Activated T-helper 17 cell treated with anti-CD3 and anti-CD28 coated beads, Interleukin-2, amount 50 U/mL, for 72 hours (primary cell): ENCODE data around the gene METTL26. TPM values are rescaled to one million over a fixed set of nuclear protein-coding genes. Genes with fewer than 3 reads are reported as not detected.

Experiments used
- ATAC-seq: fragments of 150-1000 bp; cut with Tn5 transposase; replicated peaks from 2 replicates; pipeline ENCODE4 v1.10.0; 2021; ENCODE audit warnings: mild to moderate bottlenecking, moderate library complexity
- H3K27ac Mint-ChIP-seq: one replicate; pipeline ENCODE4 v1.8.0; 2022; ENCODE audit warnings: mixed read lengths
- H3K27me3 Mint-ChIP-seq: one replicate; pipeline ENCODE4 v1.8.0; 2022; ENCODE audit warnings: mixed read lengths
- H3K36me3 Mint-ChIP-seq: one replicate; pipeline ENCODE4 v1.8.0; 2022; ENCODE audit warnings: low read depth, mild to moderate bottlenecking, mixed read lengths
- H3K4me1 Mint-ChIP-seq: one replicate; pipeline ENCODE4 v1.8.0; 2022; ENCODE audit warnings: mixed read lengths
- H3K4me3 Mint-ChIP-seq: one replicate; pipeline ENCODE4 v1.8.0; 2022; ENCODE audit warnings: mild to moderate bottlenecking, mixed read lengths
- H3K9me3 Mint-ChIP-seq: one replicate; pipeline ENCODE4 v1.8.0; 2022; ENCODE audit warnings: mixed read lengths
- total RNA-seq, 2 donors: library from RNA; stranded (reverse); gene quantifications; one replicate each; pipeline ENCODE4 v1.2.3, GENCODE V29; 2022

The METTL26 gene
- total RNA-seq, 2 donors from 2014 or later, result 87.4 to 115 TPM

DNA sequence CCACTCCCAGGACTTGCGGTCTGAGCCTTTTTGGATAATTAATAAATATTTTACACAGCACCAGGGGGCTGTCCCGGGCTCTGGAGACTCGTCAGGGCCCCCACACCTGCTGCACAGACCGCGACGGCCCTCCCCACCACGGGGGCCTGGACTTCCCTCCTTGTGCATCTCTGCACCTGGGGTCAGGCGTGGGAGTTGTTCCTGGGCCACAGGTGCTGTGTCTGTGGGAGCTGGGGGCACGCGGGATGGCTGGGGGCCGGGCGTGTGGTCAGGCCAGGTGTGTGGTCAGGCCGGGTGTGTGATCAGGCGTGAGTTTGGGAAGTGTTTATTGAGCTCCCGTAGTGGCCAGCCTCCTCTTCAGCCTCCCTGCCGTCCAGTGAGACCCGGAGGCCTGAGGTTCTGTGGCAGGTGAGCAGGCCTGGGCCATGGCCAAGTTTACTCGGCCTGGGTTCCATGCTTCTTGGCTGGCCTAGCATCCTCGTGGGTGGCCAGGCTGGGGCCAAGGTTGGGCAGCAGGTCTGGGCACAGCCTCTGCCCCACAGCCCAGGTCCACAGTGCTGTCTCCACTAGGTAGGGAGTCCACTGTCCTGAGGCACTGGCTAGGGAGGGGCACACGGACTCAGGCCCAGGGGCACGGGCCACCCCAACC lies 42.2 kb upstream of the METTL26 start:
- H3K4me1 Mint-ChIP-seq, result peaks cover 4% of the 10 kb centered on the region
- H3K27me3 Mint-ChIP-seq, result no peaks in the 10 kb centered on the region
- H3K4me3 Mint-ChIP-seq, result peak overlapping the region; percentile 73
- no peaks in the 10 kb centered on the region for H3K9me3 Mint-ChIP-seq
- peaks cover 32% of the 10 kb centered on the region for H3K36me3 Mint-ChIP-seq
- no peak overlapping the region for H3K27ac Mint-ChIP-seq
- no peak for ATAC-seq

GRCh38 chr16:677316-678190 lies 41.4 kb upstream of the METTL26 start:
- ATAC-seq, result no peak
- Mint-ChIP-seq H3K36me3 (peaks cover 32% of the 10 kb centered on the region), H3K4me1 (peaks cover 3% of the 10 kb centered on the region)

GRCh38 chr16:676913-677312 lies 40.8 kb upstream of the METTL26 start:
- Mint-ChIP-seq H3K27ac (no peak overlapping the region), H3K36me3 (peaks cover 26% of the 10 kb centered on the region), H3K4me1 (no peaks in the 10 kb centered on the region), H3K27me3 (no peaks in the 10 kb centered on the region), H3K4me3 (no peak overlapping the region), H3K9me3 (no peaks in the 10 kb centered on the region)
- ATAC-seq, result no peak

More at GRCh38 chr16:677316-678190, 41.4 kb upstream of the METTL26 start:
- Mint-ChIP-seq H3K27me3 (no peaks in the 10 kb centered on the region), H3K27ac (no peak overlapping the region), H3K9me3 (no peaks in the 10 kb centered on the region), H3K4me3 (no peak overlapping the region)

GRCh38 chr16:676565-676902 lies 40.4 kb upstream of the METTL26 start:
- Mint-ChIP-seq H3K36me3 (peaks cover 22% of the 10 kb centered on the region), H3K4me1 (no peaks in the 10 kb centered on the region), H3K27me3 (no peaks in the 10 kb centered on the region), H3K4me3 (no peak overlapping the region), H3K9me3 (no peaks in the 10 kb centered on the region), H3K27ac (no peak overlapping the region)
- ATAC-seq, result no peak

GRCh38 chr16:675884-676564 lies 39.9 kb upstream of the METTL26 start:
- no peak overlapping the region for H3K27ac Mint-ChIP-seq

DNA sequence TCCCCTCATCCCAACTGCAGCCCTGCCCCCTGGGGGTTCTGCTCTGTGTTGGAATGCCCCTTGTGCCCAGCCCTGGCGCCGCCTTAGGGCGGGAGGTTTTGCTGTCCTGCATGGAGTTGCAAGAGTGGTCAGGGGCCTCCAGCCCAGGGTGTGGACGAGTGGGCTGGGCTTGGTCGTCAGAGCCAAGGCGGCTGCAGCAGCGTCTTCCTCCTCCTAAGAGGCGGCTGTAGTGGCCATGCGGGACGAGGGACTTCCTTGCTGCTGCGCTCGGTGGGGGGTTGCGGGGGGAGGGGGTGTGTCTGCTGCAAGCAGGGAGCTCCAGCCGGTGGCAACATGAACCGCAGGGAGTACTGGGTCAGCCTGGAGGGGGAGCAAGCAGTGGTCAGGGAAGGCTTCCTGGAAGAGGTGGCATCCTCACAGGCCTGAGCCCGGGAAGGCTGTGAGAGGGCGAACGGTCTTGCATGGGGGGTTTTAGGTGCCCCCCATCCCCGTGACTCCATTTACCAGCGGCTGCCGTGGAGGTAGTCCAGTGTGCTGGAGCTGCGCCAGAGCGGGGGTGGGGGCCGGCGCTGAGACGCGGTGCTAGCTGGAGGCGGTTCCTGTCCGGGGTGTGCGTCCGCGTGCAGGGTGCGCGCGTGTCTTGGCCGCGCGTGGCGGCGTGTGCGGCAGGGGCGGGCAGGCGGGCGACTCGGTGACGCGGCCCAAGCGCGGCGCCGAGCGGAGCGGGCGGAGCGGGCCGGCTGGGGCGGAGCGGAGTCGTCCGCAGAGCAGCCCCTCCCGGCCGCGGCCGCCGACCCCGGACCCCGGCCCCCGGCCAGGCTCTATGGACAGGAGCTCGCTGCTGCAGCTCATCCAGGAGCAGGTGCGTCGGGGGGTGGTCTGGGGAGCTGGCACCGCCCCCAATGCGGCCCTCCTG lies 39.1 kb upstream of the METTL26 start, which contains the start of gene RHBDL1:
RHBDL1 (plus strand) TSS at position 704 of the 916 bp plus-strand sequence; CDS start at position 824, 120 bp downstream.
- Mint-ChIP-seq H3K27ac (no peak within 1 kb of the TSS), H3K4me1 (no peaks in the 10 kb centered on the region), H3K36me3 (peaks cover 22% of the 10 kb centered on the region), H3K9me3 (no peaks in the 10 kb centered on the region), H3K27me3 (no peaks in the 10 kb centered on the region), H3K4me3 (no peak within 1 kb of the TSS)
- ATAC-seq, result no peak

More at GRCh38 chr16:675884-676564, 39.9 kb upstream of the METTL26 start:
- Mint-ChIP-seq H3K4me1 (no peaks in the 10 kb centered on the region), H3K9me3 (no peaks in the 10 kb centered on the region), H3K4me3 (no peak overlapping the region), H3K27me3 (no peaks in the 10 kb centered on the region), H3K36me3 (peaks cover 20% of the 10 kb centered on the region)
- no peak for ATAC-seq

- Mint-ChIP-seq H3K9me3 (no peaks in the 10 kb centered on the region), H3K27ac (no peak overlapping the region), H3K4me1 (no peaks in the 10 kb centered on the region), H3K4me3 (no peak overlapping the region), H3K36me3 (peaks cover 31% of the 10 kb centered on the region), H3K27me3 (no peaks in the 10 kb centered on the region)
- no peak for ATAC-seq
These were observed 38.2 kb upstream of the METTL26 start for GRCh38 chr16:674214-674881.

GRCh38 chr16:673399-673991 lies 37.4 kb upstream of the METTL26 start:
- Mint-ChIP-seq H3K4me1 (no peaks in the 10 kb centered on the region), H3K9me3 (no peaks in the 10 kb centered on the region), H3K4me3 (no peak overlapping the region), H3K36me3 (peaks cover 35% of the 10 kb centered on the region), H3K27ac (no peak overlapping the region), H3K27me3 (no peaks in the 10 kb centered on the region)
- no peak for ATAC-seq

- no peak for ATAC-seq
- Mint-ChIP-seq H3K9me3 (no peaks in the 10 kb centered on the region), H3K4me3 (no peak overlapping the region), H3K27me3 (no peaks in the 10 kb centered on the region), H3K4me1 (no peaks in the 10 kb centered on the region), H3K36me3 (peaks cover 35% of the 10 kb centered on the region), H3K27ac (no peak overlapping the region)
These were observed 36.7 kb upstream of the METTL26 start for GRCh38 chr16:672851-673250.

GRCh38 chr16:672371-672770 lies 36.3 kb upstream of the METTL26 start:
- H3K27me3 Mint-ChIP-seq, result no peaks in the 10 kb centered on the region
- H3K27ac Mint-ChIP-seq, result no peak overlapping the region
- no peaks in the 10 kb centered on the region for H3K4me1 Mint-ChIP-seq
- ATAC-seq, result no peak
- peaks cover 35% of the 10 kb centered on the region for H3K36me3 Mint-ChIP-seq
- no peak overlapping the region for H3K4me3 Mint-ChIP-seq
- no peaks in the 10 kb centered on the region for H3K9me3 Mint-ChIP-seq

DNA sequence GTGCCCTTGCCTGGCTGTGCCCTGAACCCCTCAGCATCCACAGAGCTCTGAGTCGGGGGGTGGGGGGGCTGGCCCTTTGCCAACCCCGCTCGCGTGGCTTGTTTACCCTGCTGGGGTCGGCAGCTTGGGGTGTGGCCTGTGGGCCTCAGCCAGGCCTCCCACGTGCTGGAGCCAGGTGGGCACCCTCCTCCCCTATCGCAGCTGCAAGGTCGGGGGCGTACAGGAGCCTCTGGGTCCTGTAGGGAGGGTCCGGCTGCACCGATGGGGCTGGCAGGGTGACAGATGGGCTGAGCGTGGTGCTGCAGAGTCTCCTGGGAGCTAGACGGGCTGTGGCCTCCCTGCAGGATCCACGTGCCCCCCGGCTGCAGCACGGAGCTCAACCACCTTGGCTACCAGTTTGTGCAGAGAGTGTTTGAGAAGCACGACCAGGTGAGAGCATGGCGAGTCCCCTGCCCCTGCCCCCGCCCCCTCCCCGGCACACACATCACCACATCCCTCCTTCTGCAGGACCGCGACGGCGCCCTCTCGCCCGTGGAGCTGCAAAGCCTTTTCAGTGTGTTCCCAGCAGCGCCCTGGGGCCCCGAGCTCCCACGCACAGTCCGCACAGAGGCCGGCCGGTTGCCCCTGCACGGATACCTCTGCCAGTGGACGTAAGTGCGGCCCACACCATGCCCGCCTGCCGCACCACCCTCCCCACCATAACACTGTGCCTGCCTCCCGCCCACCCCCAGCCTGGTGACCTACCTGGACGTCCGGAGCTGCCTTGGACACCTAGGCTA lies 35.4 kb upstream of the METTL26 start:
- Mint-ChIP-seq H3K27me3 (no peaks in the 10 kb centered on the region), H3K4me1 (no peaks in the 10 kb centered on the region)
- no peak for ATAC-seq

GRCh38 chr16:670485-671352 lies 34.6 kb upstream of the METTL26 start:
- peaks cover 35% of the 10 kb centered on the region for H3K36me3 Mint-ChIP-seq
- no peaks in the 10 kb centered on the region for H3K4me1 Mint-ChIP-seq
- H3K27ac Mint-ChIP-seq, result no peak overlapping the region
- no peak overlapping the region for H3K4me3 Mint-ChIP-seq
- H3K9me3 Mint-ChIP-seq, result no peaks in the 10 kb centered on the region
- no peak for ATAC-seq
- H3K27me3 Mint-ChIP-seq, result no peaks in the 10 kb centered on the region

More for the DNA sequence above, 35.4 kb upstream of the METTL26 start:
- peaks cover 35% of the 10 kb centered on the region for H3K36me3 Mint-ChIP-seq
- no peaks in the 10 kb centered on the region for H3K9me3 Mint-ChIP-seq
- H3K4me3 Mint-ChIP-seq, result no peak overlapping the region
- H3K27ac Mint-ChIP-seq, result no peak overlapping the region
